Measurements from ENCODE around the gene TUBB4A.
A peak's percentile ranks its signal among the peaks of the same experiment; 100 is the strongest.

The TUBB4A gene

DNA sequence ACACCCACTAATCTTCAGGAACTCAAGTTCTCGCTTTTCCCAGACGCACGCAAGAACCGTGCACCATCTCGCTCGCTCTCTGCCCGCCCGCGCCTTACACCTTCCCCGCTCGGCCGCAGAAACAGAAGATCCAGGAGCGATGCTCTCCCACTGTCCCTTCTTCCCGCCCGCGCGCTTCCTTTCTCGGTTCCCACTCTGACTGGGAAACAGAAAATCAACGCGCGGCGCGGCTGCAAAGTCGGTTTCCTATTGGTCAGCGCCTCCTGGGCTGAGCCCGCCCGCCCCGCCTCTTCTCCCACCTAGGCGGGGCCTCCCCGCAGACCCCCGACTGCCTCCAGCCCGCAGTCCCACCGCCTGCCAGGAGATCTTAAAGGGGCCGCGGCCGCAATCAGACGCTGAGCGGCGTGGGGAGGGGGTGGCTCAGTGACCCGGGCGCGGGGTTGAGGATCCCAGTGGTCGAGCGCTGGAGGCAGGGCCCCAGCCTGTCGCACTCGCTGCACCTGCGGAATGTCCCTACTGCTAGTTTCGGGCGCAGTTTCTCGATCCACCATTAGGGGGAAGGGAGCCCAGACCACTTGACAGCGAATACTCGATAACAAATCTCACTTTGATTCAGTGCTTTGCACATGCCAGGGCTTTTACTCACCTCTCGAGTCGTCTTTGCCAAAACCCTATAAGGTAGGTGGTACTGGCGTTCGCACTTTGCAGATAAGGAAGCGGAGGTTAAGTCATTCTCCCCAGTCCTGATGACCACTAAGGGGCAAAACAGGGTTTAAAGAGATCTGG lies 41.8 kb downstream of the TUBB4A start:
- TF ChIP-seq MYC (IDR thresholded peaks at IDR 0.05; ENCODE audit: low read depth, low read length) (peak; percentile 56; the same call in 1 of the 2 replicates), POLR2A (IDR thresholded peaks at IDR 0.05; ENCODE audit: extremely low read depth, insufficient read length) (no peak)
- TF ChIP-seq, protein P1, sequence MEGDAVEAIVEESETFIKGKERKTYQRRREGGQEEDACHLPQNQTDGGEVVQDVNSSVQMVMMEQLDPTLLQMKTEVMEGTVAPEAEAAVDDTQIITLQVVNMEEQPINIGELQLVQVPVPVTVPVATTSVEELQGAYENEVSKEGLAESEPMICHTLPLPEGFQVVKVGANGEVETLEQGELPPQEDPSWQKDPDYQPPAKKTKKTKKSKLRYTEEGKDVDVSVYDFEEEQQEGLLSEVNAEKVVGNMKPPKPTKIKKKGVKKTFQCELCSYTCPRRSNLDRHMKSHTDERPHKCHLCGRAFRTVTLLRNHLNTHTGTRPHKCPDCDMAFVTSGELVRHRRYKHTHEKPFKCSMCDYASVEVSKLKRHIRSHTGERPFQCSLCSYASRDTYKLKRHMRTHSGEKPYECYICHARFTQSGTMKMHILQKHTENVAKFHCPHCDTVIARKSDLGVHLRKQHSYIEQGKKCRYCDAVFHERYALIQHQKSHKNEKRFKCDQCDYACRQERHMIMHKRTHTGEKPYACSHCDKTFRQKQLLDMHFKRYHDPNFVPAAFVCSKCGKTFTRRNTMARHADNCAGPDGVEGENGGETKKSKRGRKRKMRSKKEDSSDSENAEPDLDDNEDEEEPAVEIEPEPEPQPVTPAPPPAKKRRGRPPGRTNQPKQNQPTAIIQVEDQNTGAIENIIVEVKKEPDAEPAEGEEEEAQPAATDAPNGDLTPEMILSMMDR (IDR thresholded peaks at IDR 0.05; ENCODE audit: low read depth, low read length), result peak; percentile 31
- TF ChIP-seq, protein P2, sequence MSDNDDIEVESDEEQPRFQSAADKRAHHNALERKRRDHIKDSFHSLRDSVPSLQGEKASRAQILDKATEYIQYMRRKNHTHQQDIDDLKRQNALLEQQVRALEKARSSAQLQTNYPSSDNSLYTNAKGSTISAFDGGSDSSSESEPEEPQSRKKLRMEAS (IDR thresholded peaks at IDR 0.05; ENCODE audit: low read depth, low read length), result peak; percentile 23
- peak; percentile 97 for DNase-seq (ENCODE audit: low read depth)
- peak overlapping the region; percentile 66 for H3K4me3 ChIP-seq (ENCODE audit: low read depth, low read length)

DNA sequence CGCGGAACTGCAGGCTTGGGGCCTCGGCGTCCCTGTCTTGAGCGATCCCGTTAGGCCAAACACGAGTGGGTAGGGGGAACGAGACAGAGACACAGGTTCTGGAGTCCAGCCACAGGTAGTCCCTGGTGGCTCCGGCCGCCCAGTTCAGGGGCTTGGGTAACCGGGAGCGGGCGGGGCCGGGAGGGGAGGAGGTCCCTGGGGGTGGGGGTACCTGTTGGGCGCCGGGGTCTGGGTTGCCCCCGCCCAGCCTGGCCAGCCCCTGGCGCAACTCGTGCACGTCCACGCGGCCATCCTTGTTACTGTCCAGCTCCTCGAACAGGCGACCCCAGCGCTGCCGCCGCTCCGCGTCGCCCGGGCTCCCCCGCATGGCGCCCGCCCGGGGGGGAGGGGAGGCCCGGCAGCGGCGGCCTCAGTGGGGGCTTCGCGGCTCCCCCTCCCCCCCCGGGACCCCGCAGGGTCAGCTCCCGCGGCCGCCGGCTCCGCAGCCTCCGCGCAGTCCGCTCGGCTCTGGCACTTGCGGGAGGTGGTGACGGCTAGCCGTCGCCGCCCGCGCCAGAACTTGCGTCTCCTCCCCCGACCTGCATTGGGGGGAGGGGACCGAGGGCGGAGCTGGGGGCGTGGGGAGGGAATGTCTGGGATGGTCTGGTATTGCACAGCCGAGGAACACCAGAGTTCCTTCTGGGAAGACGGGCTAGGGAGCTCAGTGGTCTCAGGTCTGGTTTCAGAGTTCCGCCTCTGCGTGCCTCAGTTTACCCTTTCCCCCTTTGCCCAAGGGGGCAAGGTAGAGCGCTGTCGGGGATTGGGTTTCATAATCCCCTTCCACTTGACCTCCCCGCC lies 42.6 kb downstream of the TUBB4A start, which contains the start of gene SLC25A23:
SLC25A23 (minus strand) TSS at position 531 of the 837 bp plus-strand sequence; CDS start at position 367, 164 bp downstream.
- DNase-seq (ENCODE audit: low read depth), result peak; percentile 76
- peak within 1 kb of the TSS; percentile 66 for H3K4me3 ChIP-seq (ENCODE audit: low read depth, low read length)
- no peak for TF ChIP-seq MYC (IDR thresholded peaks at IDR 0.05; ENCODE audit: low read depth, low read length)
- TF ChIP-seq POLR2A (IDR thresholded peaks at IDR 0.05; ENCODE audit: extremely low read depth, insufficient read length), result peak; percentile 24

- TF ChIP-seq MYC (IDR thresholded peaks at IDR 0.05; ENCODE audit: low read depth, low read length), result no peak
- TF ChIP-seq POLR2A (IDR thresholded peaks at IDR 0.05; ENCODE audit: extremely low read depth, insufficient read length), result no peak
- TF ChIP-seq, protein P2 (IDR thresholded peaks at IDR 0.05; ENCODE audit: low read depth, low read length), result no peak
- TF ChIP-seq, protein P1 (IDR thresholded peaks at IDR 0.05; ENCODE audit: low read depth, low read length), result no peak
- peak overlapping the region; percentile 47 for H3K4me3 ChIP-seq (ENCODE audit: low read depth, low read length)
- no peak for DNase-seq (ENCODE audit: low read depth)
Measured at GRCh38 chr19:6458695-6459261, 43.3 kb downstream of the TUBB4A start.

DNA sequence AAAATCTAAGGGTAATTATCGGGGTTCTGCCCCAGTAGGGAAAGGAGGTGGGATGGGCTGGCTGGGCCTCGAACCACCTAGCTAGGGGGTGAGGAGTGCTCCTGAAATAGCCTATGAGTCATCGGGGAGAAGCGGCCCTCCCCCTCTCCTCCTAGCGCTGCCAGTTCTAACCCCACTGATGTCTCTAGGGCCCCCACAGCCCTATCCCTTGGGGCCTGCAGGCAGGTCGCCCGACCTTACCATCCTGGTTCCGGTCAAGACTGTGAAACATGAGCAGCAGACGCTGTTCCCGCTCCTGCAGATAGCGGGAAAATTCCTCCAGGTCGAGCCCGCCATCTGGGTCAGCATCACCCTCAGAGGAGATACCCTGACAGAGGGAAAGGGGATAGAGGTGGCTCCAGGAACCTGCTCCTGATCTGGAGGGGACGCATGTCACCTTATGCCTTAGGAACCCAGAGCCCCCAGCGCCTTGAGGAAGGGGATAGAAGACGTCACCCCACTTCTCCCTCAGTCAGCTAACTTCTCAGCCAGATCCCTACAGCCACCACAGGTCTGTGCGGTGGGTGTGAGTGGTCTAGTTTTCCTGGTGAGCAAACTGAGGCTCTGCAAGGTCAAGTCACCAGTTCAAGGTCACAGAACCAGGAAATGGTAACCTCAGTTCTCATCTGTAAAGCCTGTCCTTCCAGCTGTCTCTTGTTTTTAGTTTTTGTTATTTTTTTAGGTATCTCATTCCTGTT lies 44.0 kb downstream of the TUBB4A start:
- TF ChIP-seq POLR2A (IDR thresholded peaks at IDR 0.05; ENCODE audit: extremely low read depth, insufficient read length) (no peak), MYC (IDR thresholded peaks at IDR 0.05; ENCODE audit: low read depth, low read length) (no peak)
- TF ChIP-seq, protein P2 (IDR thresholded peaks at IDR 0.05; ENCODE audit: low read depth, low read length), result no peak
- TF ChIP-seq, protein P1 (IDR thresholded peaks at IDR 0.05; ENCODE audit: low read depth, low read length), result no peak
- H3K4me3 ChIP-seq (ENCODE audit: low read depth, low read length), result peak overlapping the region; percentile 47
- DNase-seq (ENCODE audit: low read depth), result peak; percentile 59

DNA sequence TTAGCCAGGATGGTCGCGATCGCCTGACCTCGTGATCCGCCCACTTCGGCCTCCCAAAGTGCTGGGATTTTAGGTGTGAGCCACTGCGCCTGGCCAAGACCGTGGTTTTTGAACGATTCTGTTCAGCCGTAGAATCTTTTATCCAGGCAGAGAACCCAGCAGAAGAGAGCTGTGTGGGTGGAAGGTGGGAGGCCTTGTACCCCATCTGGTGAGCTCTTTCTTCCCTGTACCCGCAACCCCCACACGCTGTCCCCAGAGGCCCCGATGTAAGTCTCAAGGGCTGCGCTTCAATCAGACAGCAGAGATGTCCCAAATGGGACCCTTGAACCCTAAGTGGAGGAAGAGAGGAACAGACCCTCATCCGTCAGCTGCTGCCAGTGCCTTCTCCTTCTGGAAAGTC lies 46.2 kb downstream of the TUBB4A start:
- TF ChIP-seq, protein P2 (IDR thresholded peaks at IDR 0.05; ENCODE audit: low read depth, low read length), result no peak
- TF ChIP-seq POLR2A (IDR thresholded peaks at IDR 0.05; ENCODE audit: extremely low read depth, insufficient read length) (no peak), MYC (IDR thresholded peaks at IDR 0.05; ENCODE audit: low read depth, low read length) (no peak)
- TF ChIP-seq, protein P1 (IDR thresholded peaks at IDR 0.05; ENCODE audit: low read depth, low read length), result no peak
- DNase-seq (ENCODE audit: low read depth), result no peak
- H3K4me3 ChIP-seq (ENCODE audit: low read depth, low read length), result no peak overlapping the region

Data from NB4 (cell line).